T-helper 1 cell treated with Interleukin-12 subunit alpha and Interleukin-12 subunit beta and Interleukin-4 antibody, amounts not matched to agents 30 μg/mL and 1 μg/mL, for 36 hours (primary cell): Measurements from ENCODE around the gene GPR143.

Experiments used
- H3K27ac Mint-ChIP-seq: one replicate; pipeline ENCODE4 v1.8.0; 2021; ENCODE audit warnings: mild to moderate bottlenecking, mixed read lengths
- H3K27me3 Mint-ChIP-seq: one replicate; pipeline ENCODE4 v1.8.0; 2021; ENCODE audit warnings: low read depth, mixed read lengths
- H3K36me3 Mint-ChIP-seq: one replicate; pipeline ENCODE4 v1.8.0; 2021; ENCODE audit warnings: low read depth, mixed read lengths
- H3K4me1 Mint-ChIP-seq: one replicate; pipeline ENCODE4 v1.8.0; 2021; ENCODE audit warnings: low read depth, mixed read lengths
- H3K4me3 Mint-ChIP-seq: one replicate; pipeline ENCODE4 v1.8.0; 2021; ENCODE audit warnings: mild to moderate bottlenecking, moderate library complexity, mixed read lengths
- H3K9me3 Mint-ChIP-seq: one replicate; pipeline ENCODE4 v1.8.0; 2021; ENCODE audit warnings: mixed read lengths

Gene GPR143

DNA sequence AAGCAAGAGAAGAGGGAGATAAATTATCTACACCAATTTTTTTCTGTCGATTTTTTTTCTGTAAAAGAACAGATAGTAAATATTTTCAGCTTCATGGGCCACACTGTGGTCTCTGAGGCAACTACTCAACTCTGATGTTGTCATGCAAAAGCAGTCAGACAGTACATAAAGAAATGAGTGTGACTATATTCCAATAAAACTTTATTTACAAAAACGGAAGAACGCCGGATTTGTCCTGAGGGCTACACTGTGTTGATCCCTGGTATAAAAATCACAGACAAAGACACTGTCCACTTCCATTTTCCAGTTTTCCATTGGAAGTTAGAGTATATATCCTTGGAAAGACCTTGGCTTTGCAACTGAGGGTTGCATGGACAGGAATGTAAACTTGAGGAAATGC lies 18.0 kb downstream of the GPR143 start:
- Mint-ChIP-seq H3K4me3 (no peak overlapping the region), H3K9me3 (peaks cover 10% of the 10 kb centered on the region), H3K36me3 (peaks cover 10% of the 10 kb centered on the region), H3K4me1 (peaks cover 13% of the 10 kb centered on the region), H3K27me3 (no peaks in the 10 kb centered on the region), H3K27ac (no peak overlapping the region)

- Mint-ChIP-seq H3K4me3 (no peak overlapping the region), H3K36me3 (peaks cover 10% of the 10 kb centered on the region), H3K4me1 (peaks cover 13% of the 10 kb centered on the region), H3K27me3 (no peaks in the 10 kb centered on the region), H3K27ac (no peak overlapping the region), H3K9me3 (peaks cover 10% of the 10 kb centered on the region)
Observed at GRCh38 chrX:9746148-9746888, 19.3 kb downstream of the GPR143 start.

DNA sequence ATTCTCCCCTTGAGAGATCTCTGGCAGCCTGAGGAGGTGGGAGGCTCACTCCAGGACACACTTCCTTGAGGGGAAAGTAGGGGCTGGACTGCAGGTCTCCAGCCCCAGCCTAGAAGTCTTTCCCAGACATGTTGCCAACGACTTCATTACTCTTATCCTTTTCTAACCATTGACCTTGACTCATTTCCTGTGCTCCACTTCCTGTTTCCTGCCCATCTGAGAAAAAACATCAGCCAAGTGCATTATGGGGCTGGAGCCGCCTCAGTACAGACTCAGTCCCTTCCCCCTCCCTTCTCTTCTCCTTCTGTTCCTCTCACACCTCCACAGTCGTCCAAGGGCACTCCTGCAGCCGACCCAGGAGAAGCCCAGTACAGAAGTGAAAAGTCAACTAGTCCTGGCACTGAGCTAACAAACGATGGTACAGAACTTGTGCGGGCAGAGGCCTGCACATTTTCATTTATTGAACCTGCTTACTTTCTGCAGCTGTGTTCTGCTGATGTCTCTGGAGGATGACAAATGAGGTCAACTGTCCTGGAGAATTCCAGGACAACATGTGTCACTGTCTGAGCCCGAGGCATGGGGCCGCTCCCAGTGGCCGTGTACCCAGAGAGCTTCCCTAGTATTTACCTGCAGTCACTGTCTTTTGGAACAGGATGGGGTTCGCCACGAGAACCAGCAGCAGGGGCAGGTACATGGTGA lies 20.1 kb downstream of the GPR143 start:
- H3K27me3 Mint-ChIP-seq = no peaks in the 10 kb centered on the region
- H3K36me3 Mint-ChIP-seq = peaks cover 10% of the 10 kb centered on the region
- peak overlapping the region; percentile 5 for H3K27ac Mint-ChIP-seq
- peaks cover 10% of the 10 kb centered on the region for H3K9me3 Mint-ChIP-seq
- peaks cover 13% of the 10 kb centered on the region for H3K4me1 Mint-ChIP-seq
- H3K4me3 Mint-ChIP-seq = peak overlapping the region; percentile 35

- peaks cover 7% of the 10 kb centered on the region for H3K27me3 Mint-ChIP-seq
- peaks cover 4% of the 10 kb centered on the region for H3K9me3 Mint-ChIP-seq
- no peak overlapping the region for H3K4me3 Mint-ChIP-seq
- no peaks in the 10 kb centered on the region for H3K36me3 Mint-ChIP-seq
- no peaks in the 10 kb centered on the region for H3K4me1 Mint-ChIP-seq
- no peak overlapping the region for H3K27ac Mint-ChIP-seq
Observed at GRCh38 chrX:9739130-9739529, 26.5 kb downstream of the GPR143 start.

GRCh38 chrX:9738151-9738550 lies 27.5 kb downstream of the GPR143 start:
- H3K36me3 Mint-ChIP-seq = no peaks in the 10 kb centered on the region
- H3K4me1 Mint-ChIP-seq = no peaks in the 10 kb centered on the region
- H3K9me3 Mint-ChIP-seq = no peaks in the 10 kb centered on the region
- no peak overlapping the region for H3K4me3 Mint-ChIP-seq
- peaks cover 7% of the 10 kb centered on the region for H3K27me3 Mint-ChIP-seq
- H3K27ac Mint-ChIP-seq = no peak overlapping the region

- Mint-ChIP-seq H3K4me3 (no peak overlapping the region), H3K27ac (no peak overlapping the region), H3K36me3 (no peaks in the 10 kb centered on the region), H3K9me3 (no peaks in the 10 kb centered on the region), H3K27me3 (peaks cover 7% of the 10 kb centered on the region), H3K4me1 (no peaks in the 10 kb centered on the region)
Observed at GRCh38 chrX:9737363-9737762, 28.3 kb downstream of the GPR143 start.

- Mint-ChIP-seq H3K27me3 (no peaks in the 10 kb centered on the region), H3K36me3 (peaks cover 5% of the 10 kb centered on the region), H3K4me3 (no peak overlapping the region), H3K27ac (no peak overlapping the region), H3K4me1 (peaks cover 3% of the 10 kb centered on the region), H3K9me3 (peaks cover 18% of the 10 kb centered on the region)
Observed at GRCh38 chrX:9730752-9731151, 34.9 kb downstream of the GPR143 start.

GRCh38 chrX:9730078-9730477 lies 35.6 kb downstream of the GPR143 start:
- H3K4me1 Mint-ChIP-seq = peaks cover 3% of the 10 kb centered on the region
- peaks cover 18% of the 10 kb centered on the region for H3K9me3 Mint-ChIP-seq
- H3K27ac Mint-ChIP-seq = no peak overlapping the region
- peaks cover 5% of the 10 kb centered on the region for H3K36me3 Mint-ChIP-seq
- H3K4me3 Mint-ChIP-seq = no peak overlapping the region
- H3K27me3 Mint-ChIP-seq = no peaks in the 10 kb centered on the region

DNA sequence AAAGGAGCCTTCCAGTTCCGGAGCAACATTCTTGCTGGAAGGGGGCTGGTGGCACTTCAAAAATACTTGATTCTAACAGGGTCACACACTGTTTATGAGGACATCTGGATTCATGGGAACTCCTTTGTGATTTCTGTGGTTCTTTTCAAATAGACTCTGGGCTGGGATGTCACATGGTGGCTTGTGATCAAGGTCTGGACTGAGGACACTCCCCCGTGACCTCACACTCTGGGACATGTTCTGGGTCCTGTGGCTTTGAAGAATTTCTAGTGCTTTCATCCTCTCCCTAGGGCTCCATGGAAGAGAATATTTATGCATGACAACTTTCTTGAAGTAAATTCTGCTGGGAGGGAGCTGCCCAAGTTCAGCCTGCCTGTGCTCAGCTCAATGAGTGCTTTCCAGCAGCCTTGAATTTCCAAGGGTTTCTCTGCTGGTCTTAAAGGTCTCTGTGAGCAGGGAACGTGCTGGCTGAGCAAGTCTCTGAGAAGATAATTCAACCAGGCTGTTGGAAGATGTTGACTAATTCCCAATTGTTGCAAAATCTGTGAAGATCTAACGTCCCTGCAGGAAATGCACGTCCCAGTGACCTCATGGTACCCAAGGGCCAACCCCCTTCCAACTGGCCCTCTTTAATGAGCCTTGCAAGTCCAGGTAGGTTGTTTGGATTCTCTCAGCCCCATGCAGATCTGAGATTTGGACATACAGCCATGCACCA lies 36.3 kb downstream of the GPR143 start:
- peaks cover 5% of the 10 kb centered on the region for H3K36me3 Mint-ChIP-seq
- H3K27ac Mint-ChIP-seq = no peak overlapping the region
- no peak overlapping the region for H3K4me3 Mint-ChIP-seq
- peaks cover 3% of the 10 kb centered on the region for H3K4me1 Mint-ChIP-seq
- no peaks in the 10 kb centered on the region for H3K27me3 Mint-ChIP-seq
- peaks cover 18% of the 10 kb centered on the region for H3K9me3 Mint-ChIP-seq

DNA sequence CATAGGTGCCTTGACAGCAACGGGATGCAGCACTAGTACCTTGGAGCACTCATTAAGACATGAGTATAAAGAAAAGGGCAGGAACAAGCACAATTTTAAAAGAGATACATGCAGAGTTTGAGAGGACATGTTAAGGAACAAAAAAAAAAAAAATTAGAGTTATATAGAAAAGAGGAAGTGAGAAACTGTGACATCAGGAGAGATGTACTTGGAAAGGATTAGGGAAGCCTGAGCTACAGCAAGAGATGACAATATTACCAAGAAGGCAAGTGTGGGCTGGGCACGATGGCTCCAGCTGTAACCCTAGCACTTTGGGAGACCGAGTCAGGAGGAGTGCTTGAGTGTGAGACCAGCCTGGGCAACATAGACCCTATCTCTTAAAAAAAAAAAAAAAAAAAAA lies 37.4 kb downstream of the GPR143 start:
- Mint-ChIP-seq H3K9me3 (peaks cover 20% of the 10 kb centered on the region), H3K36me3 (peaks cover 5% of the 10 kb centered on the region), H3K27ac (no peak overlapping the region), H3K4me3 (no peak overlapping the region), H3K27me3 (no peaks in the 10 kb centered on the region), H3K4me1 (peaks cover 3% of the 10 kb centered on the region)

GRCh38 chrX:9724711-9725110 lies 40.9 kb downstream of the GPR143 start:
- Mint-ChIP-seq H3K27me3 (no peaks in the 10 kb centered on the region), H3K9me3 (peaks cover 29% of the 10 kb centered on the region), H3K4me1 (no peaks in the 10 kb centered on the region), H3K36me3 (peaks cover 23% of the 10 kb centered on the region), H3K4me3 (no peak overlapping the region), H3K27ac (no peak overlapping the region)

DNA sequence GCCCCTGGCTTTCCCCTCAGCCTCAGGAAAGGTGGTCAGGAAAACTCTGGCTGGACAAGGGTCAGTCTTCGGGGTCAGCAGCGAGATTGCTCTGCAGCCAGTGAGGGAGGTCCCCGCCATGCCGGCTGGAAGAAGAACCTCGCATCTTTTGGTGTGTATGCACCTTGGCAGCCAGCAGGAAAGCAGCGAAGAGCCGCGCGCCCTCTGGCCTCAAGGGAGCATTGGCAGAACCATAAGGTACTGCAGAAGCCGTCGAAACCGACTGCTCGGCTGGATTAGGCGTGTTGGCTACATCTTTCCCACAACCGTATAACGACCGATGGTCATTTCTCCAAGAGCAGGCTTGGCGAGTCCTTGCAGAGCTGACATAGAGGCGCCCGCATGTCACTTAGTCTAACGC lies 48.3 kb downstream of the GPR143 start:
- Mint-ChIP-seq H3K27me3 (no peaks in the 10 kb centered on the region), H3K4me3 (no peak overlapping the region), H3K36me3 (peaks cover 43% of the 10 kb centered on the region), H3K27ac (no peak overlapping the region), H3K9me3 (peaks cover 4% of the 10 kb centered on the region), H3K4me1 (no peaks in the 10 kb centered on the region)

DNA sequence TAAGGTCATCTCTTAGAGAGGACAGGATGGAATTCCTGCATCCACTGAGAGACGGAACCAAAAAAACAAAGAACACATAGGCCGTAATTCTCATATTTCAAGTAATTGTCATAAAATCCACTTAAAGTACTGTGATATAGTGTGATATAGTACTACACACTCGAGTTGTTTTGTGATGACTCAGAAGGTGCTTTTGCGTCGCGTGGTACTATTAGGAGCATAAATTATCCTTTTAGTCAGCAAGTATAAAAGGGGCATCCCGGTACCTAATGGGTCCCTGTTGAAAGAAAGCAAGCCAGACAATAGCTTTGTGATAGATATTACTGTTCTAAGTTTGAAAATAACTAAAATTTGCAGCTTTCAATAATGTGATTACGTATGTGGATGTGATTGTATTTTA lies 55.3 kb downstream of the GPR143 start:
- H3K27ac Mint-ChIP-seq = no peak overlapping the region
- no peaks in the 10 kb centered on the region for H3K27me3 Mint-ChIP-seq
- H3K36me3 Mint-ChIP-seq = peaks cover 11% of the 10 kb centered on the region
- no peaks in the 10 kb centered on the region for H3K9me3 Mint-ChIP-seq
- H3K4me3 Mint-ChIP-seq = no peak overlapping the region
- peaks cover 4% of the 10 kb centered on the region for H3K4me1 Mint-ChIP-seq

- peaks cover 4% of the 10 kb centered on the region for H3K4me1 Mint-ChIP-seq
- no peaks in the 10 kb centered on the region for H3K9me3 Mint-ChIP-seq
- no peak overlapping the region for H3K27ac Mint-ChIP-seq
- no peaks in the 10 kb centered on the region for H3K27me3 Mint-ChIP-seq
- H3K36me3 Mint-ChIP-seq = peaks cover 8% of the 10 kb centered on the region
- no peak overlapping the region for H3K4me3 Mint-ChIP-seq
Observed at GRCh38 chrX:9708923-9709553, 56.6 kb downstream of the GPR143 start.
